ENCODE data around the gene CFAP73. TPM values are rescaled to one million over a fixed set of nuclear protein-coding genes. Genes with fewer than 3 reads are reported as not detected.

CFAP73 gene
- total RNA-seq, 2 experiments from 2014 or later: 0.23 to 0.34 TPM

DNA sequence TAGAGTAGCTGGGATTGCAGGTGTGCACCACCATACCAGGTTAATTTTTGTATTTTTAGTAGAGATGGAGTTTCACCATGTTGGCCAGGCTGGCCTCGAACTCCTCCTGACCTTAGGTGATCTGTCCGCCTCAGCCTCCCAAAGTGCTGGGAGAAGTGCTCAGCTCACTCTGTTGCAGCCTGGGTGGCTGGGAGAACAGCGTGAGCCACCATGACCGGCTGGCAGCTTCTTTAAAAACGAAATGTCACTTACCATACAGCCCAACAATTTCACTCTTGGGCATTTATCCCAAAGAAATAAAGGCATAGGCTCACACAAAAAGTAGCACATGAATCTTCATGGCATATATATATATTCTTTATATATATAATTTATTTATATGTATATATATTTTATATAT, 4.7 kb upstream of the CFAP73 start:
- H3K9me3 Mint-ChIP-seq (ENCODE audit: insufficient read depth): no peaks in the 10 kb centered on the region
- no peaks in the 10 kb centered on the region for H3K36me3 Mint-ChIP-seq (ENCODE audit: low read depth)
- no peak overlapping the region for H3K27ac Mint-ChIP-seq
- CTCF ChIA-PET: no interaction called here
- DNase-seq (no peak), ATAC-seq (no peak)
- no peak overlapping the region for H3K4me3 Mint-ChIP-seq
- POLR2A ChIA-PET: no interaction called here
- no peaks in the 10 kb centered on the region for H3K4me1 Mint-ChIP-seq (ENCODE audit: low read depth)
- H3K27me3 Mint-ChIP-seq (ENCODE audit: low read depth): peaks cover 12% of the 10 kb centered on the region

DNA sequence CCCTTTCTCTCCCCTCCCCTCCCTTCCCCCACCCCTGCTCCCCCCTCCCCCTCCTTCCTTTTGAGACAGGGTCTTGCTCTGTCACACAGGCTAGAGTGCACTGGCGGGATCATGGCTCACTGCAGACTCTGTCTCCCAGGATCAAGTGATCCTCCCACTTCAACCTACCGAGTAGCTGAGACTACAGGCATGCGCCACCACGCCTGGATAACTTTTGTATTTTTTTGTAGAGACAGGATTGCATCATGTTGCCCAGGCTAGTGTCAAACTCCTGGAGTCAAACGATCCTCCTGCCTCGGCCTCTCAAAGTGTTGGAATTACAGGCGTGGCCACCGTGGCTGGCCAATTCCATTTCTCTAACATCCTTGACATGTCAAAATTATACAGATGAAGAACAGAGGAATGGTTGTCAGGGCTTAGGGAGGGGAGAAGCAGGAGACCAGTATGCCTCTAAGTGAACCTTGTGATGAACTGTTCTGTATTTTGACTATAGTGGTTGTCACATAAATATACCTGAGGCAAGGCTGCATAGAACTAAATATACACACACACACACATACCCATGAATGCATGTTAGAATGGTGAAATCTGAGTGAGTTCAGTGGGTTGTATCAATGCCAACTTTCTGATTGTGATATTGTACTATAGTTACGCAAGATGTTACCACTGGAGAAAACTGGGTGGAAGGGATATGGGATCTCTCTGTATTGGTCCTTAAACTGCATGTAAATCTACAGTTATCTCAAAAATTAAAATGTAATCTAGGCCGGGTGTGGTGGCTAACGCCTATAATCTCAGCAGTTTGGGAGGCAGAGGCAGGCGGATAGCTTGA, 3.6 kb upstream of the CFAP73 start:
- POLR2A ChIA-PET: no interaction called here
- no peak overlapping the region for H3K4me3 Mint-ChIP-seq
- DNase-seq: no peak
- no peaks in the 10 kb centered on the region for H3K4me1 Mint-ChIP-seq (ENCODE audit: low read depth)
- peaks cover 20% of the 10 kb centered on the region for H3K27me3 Mint-ChIP-seq (ENCODE audit: low read depth)
- no peaks in the 10 kb centered on the region for H3K36me3 Mint-ChIP-seq (ENCODE audit: low read depth)
- no peak for ATAC-seq
- no peaks in the 10 kb centered on the region for H3K9me3 Mint-ChIP-seq (ENCODE audit: insufficient read depth)
- CTCF ChIA-PET: no interaction called here
- H3K27ac Mint-ChIP-seq: no peak overlapping the region

DNA sequence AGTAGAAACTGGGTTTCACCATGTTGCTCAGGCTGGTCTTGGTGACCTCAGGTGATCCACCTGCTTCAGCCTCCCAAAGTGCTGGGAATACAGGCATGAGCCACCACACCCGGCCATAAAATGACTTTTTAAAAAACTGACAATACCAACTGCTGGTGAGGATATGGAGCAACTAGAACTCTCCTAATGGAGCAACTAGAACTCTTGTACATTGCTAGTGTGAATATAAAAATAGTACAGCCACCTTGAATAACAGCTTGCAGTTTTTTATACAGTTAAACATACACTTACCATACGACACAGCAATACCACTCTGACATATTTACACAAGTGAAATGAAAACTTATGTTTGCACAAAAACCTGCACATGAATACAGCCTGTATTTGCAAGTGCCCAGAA, 2.5 kb upstream of the CFAP73 start:
- ATAC-seq: no peak
- CTCF ChIA-PET: no interaction called here

DNA sequence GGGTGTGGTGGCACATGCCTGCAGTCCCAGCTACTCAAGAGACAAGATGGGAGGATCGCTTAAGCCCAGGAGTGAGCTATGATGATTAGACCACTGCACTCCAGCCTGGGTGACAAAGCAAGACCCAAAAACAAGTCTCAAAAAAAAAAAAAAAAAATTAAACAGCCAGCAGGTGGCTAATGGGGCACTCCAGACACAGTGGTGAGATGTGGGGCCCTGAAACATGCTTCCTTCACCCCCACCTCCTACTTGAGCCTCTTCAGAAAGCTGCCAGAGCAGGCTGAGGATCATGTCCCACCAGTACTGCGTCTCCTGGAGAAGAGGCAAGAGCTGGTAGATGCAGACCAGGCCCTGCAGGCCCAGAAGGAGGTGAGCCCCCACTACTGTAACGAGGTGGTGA, 2.1 kb downstream of the CFAP73 start:
- POLR2A ChIA-PET: interaction anchor here (0.6 to 1.3 kb wide), 3 partner anchors 18 to 268 kb away, joined by 3 to 4 read pairs (median 3); no protein-coding TSS in a partner anchor
- Mint-ChIP-seq H3K36me3 (ENCODE audit: low read depth) (peaks cover under 1% of the 10 kb centered on the region), H3K27me3 (ENCODE audit: low read depth) (peaks cover 23% of the 10 kb centered on the region), H3K4me1 (ENCODE audit: low read depth) (peaks cover 31% of the 10 kb centered on the region), H3K4me3 (no peak overlapping the region), H3K9me3 (ENCODE audit: insufficient read depth) (no peaks in the 10 kb centered on the region), H3K27ac (no peak overlapping the region)
- CTCF ChIA-PET: interaction anchor here (1.3 to 4.5 kb wide), 3 partner anchors 16 to 53 kb away, joined by 5 to 27 read pairs (median 25); partner anchors contain the start of gene RASAL1
- DNase-seq (no peak), ATAC-seq (no peak)

More for the DNA sequence above, 2.5 kb upstream of the CFAP73 start:
- POLR2A ChIA-PET: no interaction called here
- Mint-ChIP-seq H3K4me1 (ENCODE audit: low read depth) (peaks cover 2% of the 10 kb centered on the region), H3K9me3 (ENCODE audit: insufficient read depth) (no peaks in the 10 kb centered on the region), H3K27me3 (ENCODE audit: low read depth) (peaks cover 22% of the 10 kb centered on the region), H3K4me3 (no peak overlapping the region), H3K36me3 (ENCODE audit: low read depth) (no peaks in the 10 kb centered on the region), H3K27ac (no peak overlapping the region)
- DNase-seq: no peak

DNA sequence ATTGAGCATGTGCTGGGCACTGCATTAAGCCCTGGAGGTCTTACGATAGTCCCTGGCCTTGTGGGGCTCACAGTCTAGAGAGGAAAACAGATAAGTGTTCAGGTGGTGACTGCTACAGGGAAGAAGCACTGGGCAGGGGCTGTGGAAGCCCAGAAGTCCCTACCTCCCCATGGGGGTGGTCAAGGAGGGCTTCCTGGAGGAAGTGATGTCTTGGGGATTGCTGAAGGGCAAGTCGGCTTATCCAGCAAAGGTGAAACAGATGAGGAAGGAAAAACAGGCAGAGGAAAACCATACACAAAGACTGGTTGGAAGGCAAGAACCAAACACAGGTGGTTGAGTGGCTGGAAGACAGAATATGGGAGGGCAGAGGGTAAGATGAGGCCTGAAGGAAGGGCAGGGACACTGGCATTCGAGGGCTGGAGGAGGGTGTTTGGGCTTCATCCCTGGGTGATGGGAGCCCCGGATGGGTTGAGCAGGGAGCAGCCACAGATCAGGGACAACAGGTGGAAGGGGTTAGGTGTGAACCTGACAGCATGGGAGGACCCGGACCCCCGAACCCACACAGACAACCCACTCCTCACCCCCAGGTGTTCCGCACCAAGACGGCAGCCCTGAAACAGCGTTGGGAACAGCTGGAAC, 2.8 kb downstream of the CFAP73 start:
- DNase-seq: no peak
- ATAC-seq: no peak
- Mint-ChIP-seq H3K4me1 (ENCODE audit: low read depth) (peaks cover 31% of the 10 kb centered on the region), H3K27me3 (ENCODE audit: low read depth) (peaks cover 23% of the 10 kb centered on the region), H3K27ac (peak overlapping the region; percentile 61), H3K4me3 (peak overlapping the region; percentile 72), H3K9me3 (ENCODE audit: insufficient read depth) (no peaks in the 10 kb centered on the region), H3K36me3 (ENCODE audit: low read depth) (peaks cover 5% of the 10 kb centered on the region)
- CTCF ChIA-PET: interaction anchor here (0.9 to 4.5 kb wide), 13 partner anchors 13 to 246 kb away, joined by 3 to 27 read pairs (median 7); partner anchors contain the start of genes OAS1 and RASAL1
- POLR2A ChIA-PET: interaction anchor here (0.6 to 1.5 kb wide), 5 partner anchors 14 to 267 kb away, joined by 3 to 6 read pairs (median 4); partner anchors contain the start of genes DDX54 and RITA1

DNA sequence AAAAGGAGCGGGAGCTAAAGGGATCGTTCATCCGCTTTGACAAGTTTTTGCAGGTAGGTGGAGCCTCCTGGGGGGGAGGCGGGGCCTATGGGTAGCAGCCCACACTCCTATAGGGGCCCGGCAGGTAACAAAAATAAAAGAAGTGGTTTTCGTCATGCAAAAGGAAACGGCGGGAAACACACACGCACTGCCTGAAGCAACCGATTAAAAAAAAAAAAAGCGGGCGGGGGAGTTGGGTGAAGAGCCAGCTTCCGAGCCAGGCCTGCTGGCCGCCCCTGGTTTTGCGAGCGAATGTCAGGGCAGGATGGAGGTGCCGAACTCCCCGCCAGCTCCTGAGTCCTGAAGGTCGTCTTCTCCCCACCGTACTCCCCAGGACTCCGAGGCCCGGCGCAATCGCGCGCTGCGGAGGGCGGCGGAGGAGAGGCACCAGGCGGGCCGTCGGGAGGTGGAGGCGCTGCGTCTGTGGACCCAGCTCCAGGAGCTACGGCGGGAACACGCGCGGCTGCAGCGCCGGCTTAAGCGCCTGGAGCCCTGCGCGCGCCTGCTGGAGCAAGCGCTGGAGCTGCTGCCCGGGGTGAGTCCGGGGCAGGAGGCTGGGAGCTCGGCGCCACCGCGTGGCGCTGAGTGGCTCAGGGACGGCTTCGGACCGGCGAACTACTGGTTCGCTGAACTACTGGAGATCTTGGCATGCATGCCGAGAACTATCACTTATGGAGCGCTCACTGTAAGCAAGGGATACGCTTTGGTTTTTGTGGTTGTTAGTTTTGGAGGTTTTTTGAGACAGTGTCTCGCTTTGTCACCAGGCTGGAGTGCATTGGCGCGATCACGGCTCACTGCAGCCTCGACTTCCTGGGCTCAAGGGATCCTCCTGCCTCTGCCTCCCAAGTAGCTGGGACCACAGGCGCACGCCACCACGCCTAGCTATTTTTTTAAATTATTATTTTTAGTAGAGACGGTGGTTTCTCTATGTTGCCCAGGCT, 3.6 kb downstream of the CFAP73 start:
- Mint-ChIP-seq H3K27me3 (ENCODE audit: low read depth) (peaks cover 21% of the 10 kb centered on the region), H3K4me1 (ENCODE audit: low read depth) (peaks cover 31% of the 10 kb centered on the region), H3K4me3 (peak overlapping the region; percentile 72), H3K36me3 (ENCODE audit: low read depth) (peaks cover 10% of the 10 kb centered on the region), H3K27ac (peak overlapping the region; percentile 70), H3K9me3 (ENCODE audit: insufficient read depth) (no peaks in the 10 kb centered on the region)
- DNase-seq (peak; percentile 75), ATAC-seq (peak; percentile 77)
- ChIA-PET CTCF (interaction anchor here (0.7 to 4.5 kb wide), 18 partner anchors 12 to 246 kb away, joined by 3 to 27 read pairs (median 4); partner anchors contain the start of genes OAS1 and RASAL1), POLR2A (interaction anchor here (0.6 to 1.5 kb wide), 7 partner anchors 15 to 174 kb away, joined by 3 to 6 read pairs (median 3); partner anchors contain the start of genes DDX54, OAS2 and RITA1)

DNA sequence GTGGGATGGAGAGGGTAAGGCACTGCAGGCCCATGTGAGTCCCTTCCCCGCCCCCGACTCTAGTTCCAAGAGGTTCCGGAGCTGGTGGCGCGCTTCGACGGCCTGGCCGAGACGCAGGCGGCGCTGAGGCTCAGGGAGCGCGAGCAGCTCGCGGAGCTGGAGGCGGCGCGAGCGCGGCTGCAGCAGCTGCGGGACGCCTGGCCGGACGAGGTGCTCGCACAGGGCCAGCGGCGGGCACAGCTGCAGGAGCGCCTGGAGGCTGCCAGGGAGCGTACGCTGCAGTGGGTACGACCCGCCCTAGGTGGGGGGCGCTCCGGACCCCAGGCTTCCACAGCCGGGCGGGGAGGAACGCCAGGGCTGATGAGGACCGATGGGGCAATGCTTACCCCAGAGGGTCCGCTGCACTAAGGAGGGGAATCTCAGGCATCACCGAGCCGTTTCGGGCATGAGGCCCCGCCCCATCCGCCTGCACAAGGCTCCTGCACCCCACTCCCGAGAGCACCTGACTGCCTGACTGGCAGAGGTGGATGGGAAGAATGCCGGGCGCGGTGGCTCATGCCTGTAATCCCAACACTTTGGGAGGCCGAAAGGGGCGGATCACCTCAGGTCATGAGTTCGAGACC, 4.9 kb downstream of the CFAP73 start:
- H3K4me3 Mint-ChIP-seq: peak overlapping the region; percentile 38
- CTCF ChIA-PET: interaction anchor here (0.8 to 4.5 kb wide), 13 partner anchors 19 to 203 kb away, joined by 3 to 27 read pairs (median 4); partner anchors contain the start of gene RASAL1
- H3K9me3 Mint-ChIP-seq (ENCODE audit: insufficient read depth): no peaks in the 10 kb centered on the region

DNA sequence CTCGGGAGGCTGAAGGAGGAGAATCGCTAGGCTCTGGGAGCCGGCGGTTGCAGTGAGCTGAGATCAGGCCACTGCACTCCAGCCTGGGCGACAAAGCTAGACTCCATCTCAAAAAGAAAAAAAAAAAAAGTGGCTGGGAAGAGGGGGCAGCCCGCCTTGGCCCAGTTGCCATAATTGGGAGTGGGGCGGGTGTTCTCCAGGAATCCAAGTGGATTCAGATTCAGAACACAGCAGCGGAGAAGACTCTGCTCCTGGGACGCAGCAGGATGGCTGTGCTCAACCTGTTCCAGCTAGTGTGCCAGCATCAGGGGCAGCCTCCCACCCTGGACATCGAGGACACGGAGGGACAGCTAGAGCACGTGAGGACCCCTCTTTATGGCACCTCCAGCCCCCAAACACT, 5.5 kb downstream of the CFAP73 start:
- ATAC-seq: no peak
- H3K27ac Mint-ChIP-seq: no peak overlapping the region
- no peaks in the 10 kb centered on the region for H3K9me3 Mint-ChIP-seq (ENCODE audit: insufficient read depth)
- ChIA-PET POLR2A (no interaction called here), CTCF (interaction anchor here (2.8 to 4.5 kb wide), 3 partner anchors 19 to 106 kb away, joined by 17 to 25 read pairs (median 25); no protein-coding TSS in a partner anchor)
- no peak for DNase-seq
- H3K4me1 Mint-ChIP-seq (ENCODE audit: low read depth): peaks cover 31% of the 10 kb centered on the region
- no peak overlapping the region for H3K4me3 Mint-ChIP-seq
- peaks cover 19% of the 10 kb centered on the region for H3K36me3 Mint-ChIP-seq (ENCODE audit: low read depth)
- H3K27me3 Mint-ChIP-seq (ENCODE audit: low read depth): peaks cover 16% of the 10 kb centered on the region

More for the DNA sequence above, 4.9 kb downstream of the CFAP73 start:
- POLR2A ChIA-PET: interaction anchor here (1.2 kb wide), 1 partner anchor 20 kb away, joined by 3 read pairs; no protein-coding TSS in a partner anchor
- peaks cover 19% of the 10 kb centered on the region for H3K27me3 Mint-ChIP-seq (ENCODE audit: low read depth)
- DNase-seq: peak; percentile 32
- peaks cover 19% of the 10 kb centered on the region for H3K36me3 Mint-ChIP-seq (ENCODE audit: low read depth)
- H3K27ac Mint-ChIP-seq: no peak overlapping the region
- peaks cover 31% of the 10 kb centered on the region for H3K4me1 Mint-ChIP-seq (ENCODE audit: low read depth)
- ATAC-seq: no peak

DNA sequence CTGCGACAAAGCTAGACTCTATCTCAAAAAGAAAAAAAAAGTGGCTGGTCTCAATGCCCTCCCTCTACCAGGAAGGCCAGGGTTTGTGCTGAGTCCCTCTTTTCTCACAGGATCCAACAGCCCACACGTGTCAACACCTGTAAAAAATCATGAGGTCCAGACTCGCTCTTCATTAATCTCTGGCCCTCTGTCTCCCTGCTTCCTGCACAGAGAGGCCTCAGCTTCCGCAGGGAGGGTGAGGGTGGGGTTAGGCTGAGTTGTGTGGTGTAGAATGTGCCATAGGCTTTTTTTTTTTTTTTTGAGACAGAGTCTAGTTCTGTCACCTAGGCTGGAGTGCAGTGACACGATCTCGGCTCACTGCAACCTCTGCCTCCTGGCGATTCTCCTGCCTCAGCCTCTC, 6.1 kb downstream of the CFAP73 start:
- ChIA-PET CTCF (interaction anchor here (4.5 kb wide), 1 partner anchor 18 kb away, joined by 25 read pairs; no protein-coding TSS in a partner anchor), POLR2A (no interaction called here)
- Mint-ChIP-seq H3K36me3 (ENCODE audit: low read depth) (peaks cover 23% of the 10 kb centered on the region), H3K27ac (no peak overlapping the region), H3K27me3 (ENCODE audit: low read depth) (peaks cover 12% of the 10 kb centered on the region), H3K4me1 (ENCODE audit: low read depth) (peaks cover 32% of the 10 kb centered on the region), H3K4me3 (no peak overlapping the region), H3K9me3 (ENCODE audit: insufficient read depth) (no peaks in the 10 kb centered on the region)
- DNase-seq (peak; percentile 39), ATAC-seq (no peak)

DNA sequence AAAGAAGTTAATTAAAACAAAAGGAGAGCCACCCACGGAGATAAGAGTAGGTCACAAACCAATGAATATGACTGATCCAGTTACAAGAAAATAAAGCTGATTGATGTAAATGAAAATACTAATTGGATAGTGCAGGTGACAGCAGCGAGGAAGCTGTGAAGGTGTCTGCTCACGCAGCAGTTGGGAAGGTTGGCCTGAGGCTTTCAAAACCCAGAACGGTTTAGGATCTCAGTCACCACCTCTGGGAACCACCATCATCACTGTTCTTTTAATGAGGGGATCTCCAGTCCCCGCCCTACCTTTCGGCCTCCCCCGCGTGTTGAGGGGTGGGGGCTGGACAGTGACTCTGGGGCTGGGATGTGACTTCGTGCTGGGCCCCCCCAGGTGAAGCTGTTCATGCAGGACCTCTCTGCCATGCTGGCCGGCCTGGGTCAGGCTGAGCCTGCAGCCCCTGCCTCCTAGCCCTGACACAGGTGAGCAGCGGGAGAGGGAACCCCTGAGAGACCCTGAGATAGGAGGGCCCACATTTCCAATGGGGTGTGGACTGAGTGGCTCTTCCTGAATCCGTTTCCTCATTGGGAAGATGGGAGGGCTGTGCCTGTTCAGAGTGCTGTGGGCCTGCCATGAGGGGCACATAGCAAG, 7.8 kb downstream of the CFAP73 start:
- peaks cover 27% of the 10 kb centered on the region for H3K4me1 Mint-ChIP-seq (ENCODE audit: low read depth)
- H3K4me3 Mint-ChIP-seq: no peak overlapping the region
- ChIA-PET CTCF (no interaction called here), POLR2A (interaction anchor here (1.0 kb wide), 1 partner anchor 11 kb away, joined by 3 read pairs; no protein-coding TSS in a partner anchor)
- H3K27me3 Mint-ChIP-seq (ENCODE audit: low read depth): peaks cover 5% of the 10 kb centered on the region
- H3K9me3 Mint-ChIP-seq (ENCODE audit: insufficient read depth): no peaks in the 10 kb centered on the region
- H3K36me3 Mint-ChIP-seq (ENCODE audit: low read depth): peaks cover 35% of the 10 kb centered on the region
- no peak overlapping the region for H3K27ac Mint-ChIP-seq
- ATAC-seq (no peak), DNase-seq (no peak)
